BE2C (cell line): Measurements from ENCODE around the gene ZSCAN4.

Experiments
- DNase-seq: peaks from one replicate; pipeline ENCODE4 v3.0.0-alpha.2; 2020
- H3K27me3 ChIP-seq: fragments of 250-450 bp; sonication (Bioruptor Pico); 2 replicates; pipeline ENCODE4 v1.5.1; 2020; ENCODE audit warnings: mild to moderate bottlenecking
- H3K36me3 ChIP-seq: fragments of 250-450 bp; sonication (Bioruptor Pico); 2 replicates; pipeline ENCODE4 v1.5.1; 2020; ENCODE audit warnings: mild to moderate bottlenecking
- H3K4me1 ChIP-seq: fragments of 250-450 bp; sonication (Bioruptor Pico); 2 replicates; pipeline ENCODE4 v1.5.1; 2020
- H3K4me3 ChIP-seq: 2 replicates; pipeline ENCODE4 v1.5.1; 2011; ENCODE audit warnings: low read depth, low read length
- H3K9me3 ChIP-seq: fragments of 250-450 bp; sonication (Bioruptor Pico); 2 replicates; pipeline ENCODE4 v1.5.1; 2020
- TF ChIP-seq, protein P1 (sequence below): IDR thresholded peaks from 2 replicates; pipeline ENCODE4 v1.5.1; 2012; ENCODE audit warnings: mild to moderate bottlenecking, low read depth, low read length

ZSCAN4 gene

DNA sequence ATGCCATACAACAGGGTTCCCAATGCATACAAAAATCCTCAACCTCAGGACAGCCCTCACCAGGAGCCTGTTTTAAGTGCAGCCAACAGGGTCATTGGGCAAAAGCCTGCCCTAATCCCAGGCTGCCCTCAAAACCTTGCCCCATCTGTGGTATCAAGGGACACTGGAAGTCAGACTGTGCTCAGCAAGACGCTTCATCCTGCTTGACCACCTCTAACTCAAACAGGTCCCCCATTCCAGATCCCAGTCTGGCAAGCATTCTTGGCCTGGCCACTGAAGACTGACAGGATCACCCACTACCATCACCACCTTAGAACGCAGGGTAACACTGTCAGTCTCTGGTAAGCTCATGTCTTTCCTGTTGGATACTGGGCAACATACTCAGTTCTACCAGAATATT, 15.0 kb upstream of the ZSCAN4 start:
- no peaks in the 10 kb centered on the region; the same call in 1 of the 2 replicates for H3K9me3 ChIP-seq
- no peaks in the 10 kb centered on the region for H3K4me1 ChIP-seq
- no peak overlapping the region for H3K4me3 ChIP-seq
- H3K36me3 ChIP-seq, result no peaks in the 10 kb centered on the region
- TF ChIP-seq, protein P1, sequence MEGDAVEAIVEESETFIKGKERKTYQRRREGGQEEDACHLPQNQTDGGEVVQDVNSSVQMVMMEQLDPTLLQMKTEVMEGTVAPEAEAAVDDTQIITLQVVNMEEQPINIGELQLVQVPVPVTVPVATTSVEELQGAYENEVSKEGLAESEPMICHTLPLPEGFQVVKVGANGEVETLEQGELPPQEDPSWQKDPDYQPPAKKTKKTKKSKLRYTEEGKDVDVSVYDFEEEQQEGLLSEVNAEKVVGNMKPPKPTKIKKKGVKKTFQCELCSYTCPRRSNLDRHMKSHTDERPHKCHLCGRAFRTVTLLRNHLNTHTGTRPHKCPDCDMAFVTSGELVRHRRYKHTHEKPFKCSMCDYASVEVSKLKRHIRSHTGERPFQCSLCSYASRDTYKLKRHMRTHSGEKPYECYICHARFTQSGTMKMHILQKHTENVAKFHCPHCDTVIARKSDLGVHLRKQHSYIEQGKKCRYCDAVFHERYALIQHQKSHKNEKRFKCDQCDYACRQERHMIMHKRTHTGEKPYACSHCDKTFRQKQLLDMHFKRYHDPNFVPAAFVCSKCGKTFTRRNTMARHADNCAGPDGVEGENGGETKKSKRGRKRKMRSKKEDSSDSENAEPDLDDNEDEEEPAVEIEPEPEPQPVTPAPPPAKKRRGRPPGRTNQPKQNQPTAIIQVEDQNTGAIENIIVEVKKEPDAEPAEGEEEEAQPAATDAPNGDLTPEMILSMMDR, result no peak
- H3K27me3 ChIP-seq, result no peaks in the 10 kb centered on the region
- DNase-seq, result no peak

DNA sequence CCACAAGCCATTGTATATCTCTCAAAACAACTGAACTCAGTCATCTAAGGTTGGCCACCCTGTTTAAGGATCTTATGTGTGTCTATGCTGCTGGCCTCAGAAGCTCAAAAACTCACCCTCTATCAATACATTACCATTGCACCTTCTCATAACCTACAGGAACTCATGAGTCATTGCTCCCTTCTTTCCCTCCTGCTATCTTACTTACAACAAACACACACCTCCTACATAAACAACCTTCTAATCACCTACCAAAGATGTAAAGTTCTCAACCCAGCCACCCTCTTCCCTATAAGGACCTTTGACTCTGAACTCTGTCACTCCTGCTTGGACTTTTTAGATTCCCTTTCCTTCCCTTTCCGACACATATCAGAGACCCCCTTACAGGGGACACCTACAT, 13.3 kb upstream of the ZSCAN4 start:
- H3K36me3 ChIP-seq, result no peaks in the 10 kb centered on the region
- H3K4me3 ChIP-seq, result no peak overlapping the region
- H3K4me1 ChIP-seq, result no peaks in the 10 kb centered on the region
- peaks cover 11% of the 10 kb centered on the region; the same call in 1 of the 2 replicates for H3K27me3 ChIP-seq
- TF ChIP-seq, protein P1, result no peak
- no peaks in the 10 kb centered on the region; the same call in 1 of the 2 replicates for H3K9me3 ChIP-seq
- DNase-seq, result no peak

- Histone ChIP-seq H3K9me3 (no peaks in the 10 kb centered on the region; the same call in 1 of the 2 replicates), H3K27me3 (peaks cover 14% of the 10 kb centered on the region)
- DNase-seq, result no peak
Measured at GRCh38 chr19:57656346-57656745, 12.4 kb upstream of the ZSCAN4 start.

GRCh38 chr19:57664269-57665127, 4.2 kb upstream of the ZSCAN4 start:
- Histone ChIP-seq H3K36me3 (no peaks in the 10 kb centered on the region), H3K9me3 (no peaks in the 10 kb centered on the region), H3K4me3 (peak overlapping the region; percentile 60), H3K4me1 (no peaks in the 10 kb centered on the region), H3K27me3 (peaks cover 13% of the 10 kb centered on the region)
- TF ChIP-seq, protein P1, result no peak
- DNase-seq, result peak; percentile 76

More at GRCh38 chr19:57656346-57656745, 12.4 kb upstream of the ZSCAN4 start:
- Histone ChIP-seq H3K4me3 (no peak overlapping the region), H3K36me3 (no peaks in the 10 kb centered on the region), H3K4me1 (no peaks in the 10 kb centered on the region)
- TF ChIP-seq, protein P1, result no peak

- Histone ChIP-seq H3K36me3 (no peaks in the 10 kb centered on the region), H3K4me3 (no peak overlapping the region), H3K27me3 (peaks cover 6% of the 10 kb centered on the region), H3K9me3 (no peaks in the 10 kb centered on the region), H3K4me1 (no peaks in the 10 kb centered on the region)
- no peak for DNase-seq
- TF ChIP-seq, protein P1, result no peak
Measured at GRCh38 chr19:57665261-57665806, 3.4 kb upstream of the ZSCAN4 start.

DNA sequence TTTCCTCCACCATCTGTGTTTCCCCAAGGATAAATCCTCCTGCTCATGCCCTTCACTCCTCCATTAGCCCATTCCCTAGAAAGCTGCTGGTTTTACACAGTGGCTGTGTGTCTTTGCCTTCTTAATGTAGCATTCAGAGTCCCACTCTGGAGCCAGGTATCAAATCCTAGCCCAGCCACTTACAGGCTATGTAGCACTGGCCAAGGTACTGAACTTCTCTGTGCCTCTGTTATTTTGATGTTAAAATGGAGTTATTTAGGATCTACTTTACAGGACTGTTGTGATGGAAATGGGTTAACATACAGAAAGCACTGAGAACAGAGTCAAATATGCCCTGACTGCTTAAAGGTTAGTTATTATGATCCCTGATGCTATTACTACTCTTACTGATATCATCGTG, 1.5 kb upstream of the ZSCAN4 start:
- DNase-seq, result no peak
- H3K36me3 ChIP-seq, result no peaks in the 10 kb centered on the region
- TF ChIP-seq, protein P1, result no peak
- H3K27me3 ChIP-seq, result peaks cover 3% of the 10 kb centered on the region; the same call in 1 of the 2 replicates
- no peaks in the 10 kb centered on the region for H3K9me3 ChIP-seq
- no peak overlapping the region for H3K4me3 ChIP-seq
- H3K4me1 ChIP-seq, result no peaks in the 10 kb centered on the region
